Stimulated activated CD4-positive, alpha-beta T cell treated with anti-CD3 and anti-CD28 coated beads, Interleukin-15, amount 100 ng/mL, for 48 hours (primary cell): ENCODE results near the gene BEGAIN.

Experiments
- DNase-seq, 2 donors: peaks; one replicate each; pipeline ENCODE4 v3.0.0-alpha.2; 2020; ENCODE audit warnings: low read depth in 2 of 2

Gene BEGAIN

GRCh38 chr14:100587086-100587762, at the start of gene BEGAIN:
Gene BEGAIN (minus strand): TSS chr14:100587417. CDS start chr14:100587290, 127 bp downstream.
- peak in 1 of 2 donors; percentile 14 for DNase-seq

GRCh38 chr14:100636559-100636958, 49.3 kb upstream of the BEGAIN start:
- no peak for DNase-seq

GRCh38 chr14:100634026-100634425, 46.8 kb upstream of the BEGAIN start:
- no peak for DNase-seq

- no peak for DNase-seq
Measured at GRCh38 chr14:100633406-100633805, 46.2 kb upstream of the BEGAIN start.

GRCh38 chr14:100629696-100630095, 42.5 kb upstream of the BEGAIN start:
- no peak for DNase-seq

- DNase-seq, result no peak
Measured at GRCh38 chr14:100629098-100629497, 41.9 kb upstream of the BEGAIN start.

GRCh38 chr14:100628225-100628624, 41.0 kb upstream of the BEGAIN start:
- DNase-seq, result no peak

- no peak for DNase-seq
Measured at GRCh38 chr14:100626614-100627013, 39.4 kb upstream of the BEGAIN start.

- DNase-seq, result no peak
Measured at GRCh38 chr14:100623961-100624360, 36.7 kb upstream of the BEGAIN start.

GRCh38 chr14:100623557-100623956, 36.3 kb upstream of the BEGAIN start:
- DNase-seq, result no peak

- DNase-seq, result no peak
Measured at GRCh38 chr14:100622708-100623485, 35.7 kb upstream of the BEGAIN start.

GRCh38 chr14:100622224-100622623, 35.0 kb upstream of the BEGAIN start:
- no peak for DNase-seq

GRCh38 chr14:100621806-100622205, 34.6 kb upstream of the BEGAIN start:
- no peak for DNase-seq

GRCh38 chr14:100620255-100621100, 33.3 kb upstream of the BEGAIN start:
- no peak for DNase-seq

GRCh38 chr14:100619396-100620254, 32.4 kb upstream of the BEGAIN start:
- no peak for DNase-seq

GRCh38 chr14:100618763-100619320, 31.6 kb upstream of the BEGAIN start:
- no peak for DNase-seq

GRCh38 chr14:100618318-100618693, 31.1 kb upstream of the BEGAIN start:
- DNase-seq, result no peak

GRCh38 chr14:100617410-100618317, 30.4 kb upstream of the BEGAIN start:
- no peak for DNase-seq

- no peak for DNase-seq
Measured at GRCh38 chr14:100616854-100617409, 29.7 kb upstream of the BEGAIN start.
